Activated CD8-positive, alpha-beta memory T cell treated with anti-CD3 and anti-CD28 coated beads, Interleukin-2, amount 10 ng/mL, durations not matched to agents 7 days and 5 days (primary cell): ENCODE data around the gene ZBTB33. TPM values are rescaled to one million over a fixed set of nuclear protein-coding genes. Genes with fewer than 3 reads are reported as not detected.
A peak's percentile ranks its signal among the peaks of the same experiment; 100 is the strongest.

Source experiments
- ATAC-seq: fragments of 150-1000 bp; cut with Tn5 transposase; one replicate; pipeline ENCODE4 v1.10.0; 2021; ENCODE audit warnings: moderate library complexity
- CTCF ChIA-PET: fragments of 350-600 bp; sonication (Branson Sonifier 250); formaldehyde crosslinking; loops from one replicate; lab custom pipeline; 2021; ENCODE audit warnings: antibody characterized with exemption; lab: Charles Lee
- DNase-seq: peaks from one replicate; pipeline ENCODE4 v3.0.0-alpha.2; 2020
- H3K27ac Mint-ChIP-seq: one replicate; pipeline ENCODE4 v1.8.0; 2021; ENCODE audit warnings: mild to moderate bottlenecking, mixed read lengths
- H3K27me3 Mint-ChIP-seq: one replicate; pipeline ENCODE4 v1.8.0; 2021; ENCODE audit warnings: mixed read lengths
- H3K36me3 Mint-ChIP-seq: one replicate; pipeline ENCODE4 v1.8.0; 2021; ENCODE audit warnings: mild to moderate bottlenecking, mixed read lengths
- H3K4me1 Mint-ChIP-seq: one replicate; pipeline ENCODE4 v1.8.0; 2021; ENCODE audit warnings: mixed read lengths
- H3K4me3 Mint-ChIP-seq: one replicate; pipeline ENCODE4 v1.8.0; 2021; ENCODE audit warnings: mild to moderate bottlenecking, moderate library complexity, mixed read lengths
- H3K9me3 Mint-ChIP-seq: one replicate; pipeline ENCODE4 v1.8.0; 2022; ENCODE audit warnings: low read depth, mixed read lengths
- total RNA-seq, 2 experiments: library from RNA; stranded (reverse); gene quantifications; one replicate each; pipeline ENCODE4 v1.2.3, GENCODE V29; 2021

Gene ZBTB33
- total RNA-seq, 2 experiments from 2014 or later: 16.9 to 17.4 TPM

GRCh38 chrX:120281021-120281624 is 30.5 kb downstream of the ZBTB33 start:
- ATAC-seq: no peak
- Mint-ChIP-seq H3K4me3 (no peak overlapping the region), H3K4me1 (no peaks in the 10 kb centered on the region), H3K27ac (no peak overlapping the region), H3K36me3 (no peaks in the 10 kb centered on the region), H3K9me3 (no peaks in the 10 kb centered on the region), H3K27me3 (no peaks in the 10 kb centered on the region)
- CTCF ChIA-PET: no interaction called here
- no peak for DNase-seq

DNA sequence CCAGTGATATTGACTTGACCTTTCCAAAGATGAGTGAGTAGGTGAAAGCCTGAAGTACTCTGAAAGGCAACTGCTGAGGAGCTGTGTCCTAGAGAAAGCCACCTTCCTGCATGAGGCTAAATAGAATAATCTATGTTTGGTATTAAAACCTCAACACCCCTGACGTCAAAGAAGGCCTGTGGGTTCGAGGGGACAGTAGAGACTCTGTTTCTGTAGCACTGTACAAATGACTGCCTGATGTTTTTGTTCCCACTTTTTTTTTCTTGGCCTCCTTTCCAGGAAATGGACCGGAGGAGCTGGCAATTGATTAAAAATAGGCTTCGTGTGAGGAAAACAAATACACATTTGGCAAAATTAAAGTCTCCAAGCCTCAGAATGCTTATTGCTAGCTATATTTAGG is 31.1 kb downstream of the ZBTB33 start:
- no peaks in the 10 kb centered on the region for H3K4me1 Mint-ChIP-seq
- no peaks in the 10 kb centered on the region for H3K27me3 Mint-ChIP-seq
- H3K36me3 Mint-ChIP-seq: no peaks in the 10 kb centered on the region
- H3K9me3 Mint-ChIP-seq: no peaks in the 10 kb centered on the region
- H3K4me3 Mint-ChIP-seq: no peak overlapping the region
- H3K27ac Mint-ChIP-seq: no peak overlapping the region
- ATAC-seq (no peak), DNase-seq (no peak)
- CTCF ChIA-PET: no interaction called here

- Mint-ChIP-seq H3K36me3 (no peaks in the 10 kb centered on the region), H3K9me3 (no peaks in the 10 kb centered on the region), H3K4me3 (no peak overlapping the region), H3K4me1 (no peaks in the 10 kb centered on the region), H3K27me3 (no peaks in the 10 kb centered on the region), H3K27ac (no peak overlapping the region)
- DNase-seq (no peak), ATAC-seq (no peak)
- CTCF ChIA-PET: no interaction called here
Measured at GRCh38 chrX:120282697-120283096, 32.1 kb downstream of the ZBTB33 start.

DNA sequence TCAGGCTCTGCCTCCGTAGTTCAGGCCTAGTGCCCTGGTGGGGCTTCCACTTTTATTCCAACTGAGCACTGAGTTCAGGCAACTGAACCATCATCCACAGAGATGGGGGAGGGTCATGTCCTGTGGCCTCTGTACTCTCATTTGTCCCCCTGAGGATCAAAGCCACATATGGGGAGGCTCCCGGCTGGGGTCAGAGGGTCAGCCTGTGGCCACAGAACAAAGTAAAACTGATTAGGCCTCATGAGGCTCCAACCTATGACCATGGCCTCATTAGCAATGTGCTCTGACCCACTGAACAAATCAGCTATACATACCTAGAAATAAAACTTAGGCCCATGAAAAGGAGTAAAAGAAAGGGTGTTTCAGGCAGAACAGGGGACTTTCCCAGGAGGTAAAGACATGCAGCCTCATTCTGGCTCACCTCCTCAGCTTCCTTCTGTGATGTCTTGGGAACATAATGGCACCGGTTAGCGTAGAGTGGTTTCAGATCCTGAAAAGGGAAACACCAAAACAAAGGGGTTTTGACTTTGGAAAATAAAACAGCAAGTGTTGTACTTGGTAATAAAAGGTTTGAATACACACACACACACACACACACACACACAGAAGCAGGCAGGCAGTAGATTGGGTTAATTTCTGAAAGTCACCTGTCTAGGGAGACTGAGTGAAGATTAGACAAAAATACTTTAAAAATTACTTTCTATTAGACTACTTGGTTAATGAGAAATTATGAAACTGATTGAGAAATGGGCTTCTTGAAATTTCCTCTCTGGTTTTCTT is 36.3 kb downstream of the ZBTB33 start:
- no peak overlapping the region for H3K4me3 Mint-ChIP-seq
- H3K27ac Mint-ChIP-seq: no peak overlapping the region
- no peaks in the 10 kb centered on the region for H3K9me3 Mint-ChIP-seq
- H3K4me1 Mint-ChIP-seq: no peaks in the 10 kb centered on the region
- ATAC-seq (no peak), DNase-seq (no peak)
- CTCF ChIA-PET: no interaction called here
- H3K27me3 Mint-ChIP-seq: no peaks in the 10 kb centered on the region
- no peaks in the 10 kb centered on the region for H3K36me3 Mint-ChIP-seq

DNA sequence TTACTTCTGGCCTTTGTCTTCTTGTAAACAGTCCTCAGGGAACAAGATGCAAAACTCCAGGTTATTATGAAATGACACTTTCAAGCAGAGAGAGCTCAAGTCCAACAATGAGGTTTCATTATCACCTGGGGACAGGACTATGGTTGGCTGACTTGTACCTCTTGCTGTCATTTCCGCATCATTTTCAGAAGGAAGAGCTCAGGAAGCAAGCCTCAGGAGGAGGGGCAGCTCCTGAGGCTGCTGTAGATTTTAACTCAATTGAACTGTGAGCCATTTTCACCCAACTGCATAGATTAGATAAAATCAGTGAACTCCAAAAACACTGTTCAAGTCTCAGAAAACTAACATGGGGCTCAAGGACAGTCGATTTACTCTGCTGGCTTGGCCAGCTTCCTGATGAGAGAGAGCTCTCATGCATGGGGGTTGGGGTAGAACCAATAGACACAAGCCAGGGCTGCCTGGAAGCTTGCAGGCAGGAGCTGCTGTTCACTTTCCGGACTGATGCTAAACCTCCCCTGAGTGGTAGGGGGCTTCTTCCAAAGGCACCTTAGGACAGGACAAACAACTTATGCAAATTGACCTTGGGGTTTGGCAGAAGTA is 37.0 kb downstream of the ZBTB33 start:
- no peak for DNase-seq
- Mint-ChIP-seq H3K9me3 (no peaks in the 10 kb centered on the region), H3K27ac (no peak overlapping the region), H3K36me3 (no peaks in the 10 kb centered on the region), H3K4me1 (no peaks in the 10 kb centered on the region), H3K27me3 (no peaks in the 10 kb centered on the region), H3K4me3 (no peak overlapping the region)
- CTCF ChIA-PET: no interaction called here
- ATAC-seq: no peak

GRCh38 chrX:120290107-120290506 is 39.5 kb downstream of the ZBTB33 start:
- CTCF ChIA-PET: no interaction called here
- Mint-ChIP-seq H3K9me3 (no peaks in the 10 kb centered on the region), H3K27me3 (no peaks in the 10 kb centered on the region), H3K4me3 (no peak overlapping the region), H3K4me1 (peaks cover 3% of the 10 kb centered on the region), H3K36me3 (no peaks in the 10 kb centered on the region), H3K27ac (no peak overlapping the region)
- ATAC-seq (no peak), DNase-seq (no peak)

- no peak overlapping the region for H3K27ac Mint-ChIP-seq
- H3K27me3 Mint-ChIP-seq: no peaks in the 10 kb centered on the region
- H3K9me3 Mint-ChIP-seq: no peaks in the 10 kb centered on the region
- H3K36me3 Mint-ChIP-seq: no peaks in the 10 kb centered on the region
- no peak overlapping the region for H3K4me3 Mint-ChIP-seq
- ATAC-seq (no peak), DNase-seq (no peak)
- peaks cover 3% of the 10 kb centered on the region for H3K4me1 Mint-ChIP-seq
- CTCF ChIA-PET: no interaction called here
Measured at GRCh38 chrX:120291211-120291610, 40.6 kb downstream of the ZBTB33 start.

- peaks cover 3% of the 10 kb centered on the region for H3K4me1 Mint-ChIP-seq
- H3K9me3 Mint-ChIP-seq: no peaks in the 10 kb centered on the region
- ATAC-seq: no peak
- no peaks in the 10 kb centered on the region for H3K36me3 Mint-ChIP-seq
- H3K27me3 Mint-ChIP-seq: no peaks in the 10 kb centered on the region
- no peak overlapping the region for H3K27ac Mint-ChIP-seq
- no peak overlapping the region for H3K4me3 Mint-ChIP-seq
- no peak for DNase-seq
- CTCF ChIA-PET: interaction anchor here (1.2 kb wide), 1 partner anchor 9 kb away, joined by 4 read pairs; no protein-coding TSS in a partner anchor
Measured at GRCh38 chrX:120293015-120293414, 42.4 kb downstream of the ZBTB33 start.

DNA sequence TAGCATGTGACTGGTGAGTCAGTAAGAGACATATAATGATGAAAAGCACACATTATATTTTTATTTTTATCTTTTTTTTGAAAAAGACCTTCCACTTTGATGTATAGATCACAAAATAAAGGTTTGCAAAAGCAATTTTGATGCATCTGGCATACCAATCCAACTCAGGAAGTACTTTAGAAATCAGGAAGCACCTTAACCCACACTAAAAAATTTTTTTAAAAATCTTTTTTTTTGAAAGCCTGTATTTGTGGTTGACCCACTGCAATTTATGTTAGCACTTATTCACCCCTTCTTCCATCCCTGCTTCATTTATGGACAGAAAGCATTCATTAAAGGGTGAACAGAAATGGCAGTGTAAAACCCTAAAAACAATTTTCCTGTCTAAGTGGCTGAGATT is 44.0 kb downstream of the ZBTB33 start:
- H3K27me3 Mint-ChIP-seq: no peaks in the 10 kb centered on the region
- H3K36me3 Mint-ChIP-seq: no peaks in the 10 kb centered on the region
- H3K9me3 Mint-ChIP-seq: no peaks in the 10 kb centered on the region
- no peak for DNase-seq
- CTCF ChIA-PET: no interaction called here
- H3K4me3 Mint-ChIP-seq: no peak overlapping the region
- no peak overlapping the region for H3K27ac Mint-ChIP-seq
- H3K4me1 Mint-ChIP-seq: peaks cover 3% of the 10 kb centered on the region
- no peak for ATAC-seq

DNA sequence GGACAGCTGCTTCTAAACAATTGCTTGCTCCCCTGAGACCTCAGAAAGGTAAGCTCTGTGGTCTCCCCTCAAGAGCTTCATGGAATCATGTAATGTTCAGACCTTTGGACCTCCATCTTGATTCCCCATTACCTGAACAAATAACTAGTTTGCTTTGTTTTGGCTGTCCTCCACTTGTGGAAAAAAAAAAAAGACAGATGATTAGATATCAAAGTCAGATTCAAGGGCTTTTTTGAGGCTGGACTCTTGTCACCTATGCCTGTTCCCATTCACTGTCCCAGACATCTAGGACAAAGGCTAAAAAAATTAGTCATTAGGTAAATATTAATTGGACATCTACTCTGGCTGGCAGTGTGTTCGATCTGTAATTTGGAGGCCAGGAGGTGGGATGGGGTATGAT is 47.3 kb downstream of the ZBTB33 start:
- DNase-seq: no peak
- no peak for ATAC-seq
- no peaks in the 10 kb centered on the region for H3K36me3 Mint-ChIP-seq
- no peak overlapping the region for H3K27ac Mint-ChIP-seq
- no peaks in the 10 kb centered on the region for H3K27me3 Mint-ChIP-seq
- CTCF ChIA-PET: no interaction called here
- H3K4me1 Mint-ChIP-seq: peaks cover 19% of the 10 kb centered on the region
- H3K9me3 Mint-ChIP-seq: no peaks in the 10 kb centered on the region
- H3K4me3 Mint-ChIP-seq: no peak overlapping the region

- Mint-ChIP-seq H3K4me3 (no peak overlapping the region), H3K4me1 (peaks cover 19% of the 10 kb centered on the region), H3K27ac (no peak overlapping the region), H3K9me3 (no peaks in the 10 kb centered on the region), H3K36me3 (no peaks in the 10 kb centered on the region), H3K27me3 (no peaks in the 10 kb centered on the region)
- DNase-seq: no peak
- CTCF ChIA-PET: no interaction called here
- ATAC-seq: no peak
Measured at GRCh38 chrX:120299928-120300327, 49.3 kb downstream of the ZBTB33 start.

DNA sequence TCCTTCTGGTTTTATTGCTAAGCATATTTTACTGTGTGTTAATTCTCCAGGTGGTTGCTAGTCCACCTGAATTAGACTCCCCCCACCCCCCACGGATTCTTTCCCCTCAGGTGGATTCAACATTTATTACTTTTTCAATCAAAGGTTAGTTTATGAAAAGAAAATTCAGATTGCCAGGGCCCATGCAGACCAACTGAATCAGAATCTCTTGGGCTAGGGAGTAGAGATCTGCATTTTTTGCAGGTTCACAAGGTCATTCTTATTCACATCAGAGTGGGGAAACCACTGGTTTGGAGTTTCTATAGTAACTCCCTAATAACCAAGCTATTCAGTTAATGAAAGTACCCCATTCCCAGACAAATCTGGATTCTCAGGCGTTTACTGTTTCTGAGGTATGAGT is 50.9 kb downstream of the ZBTB33 start:
- CTCF ChIA-PET: interaction anchor here (1.1 to 2.9 kb wide), 3 partner anchors 9 to 51 kb away, joined by 3 to 10 read pairs (median 5); partner anchors contain the start of genes TMEM255A and ZBTB33
- no peak for DNase-seq
- H3K4me1 Mint-ChIP-seq: peaks cover 26% of the 10 kb centered on the region
- H3K27ac Mint-ChIP-seq: no peak overlapping the region
- H3K9me3 Mint-ChIP-seq: no peaks in the 10 kb centered on the region
- H3K27me3 Mint-ChIP-seq: no peaks in the 10 kb centered on the region
- no peak for ATAC-seq
- no peaks in the 10 kb centered on the region for H3K36me3 Mint-ChIP-seq
- no peak overlapping the region for H3K4me3 Mint-ChIP-seq

DNA sequence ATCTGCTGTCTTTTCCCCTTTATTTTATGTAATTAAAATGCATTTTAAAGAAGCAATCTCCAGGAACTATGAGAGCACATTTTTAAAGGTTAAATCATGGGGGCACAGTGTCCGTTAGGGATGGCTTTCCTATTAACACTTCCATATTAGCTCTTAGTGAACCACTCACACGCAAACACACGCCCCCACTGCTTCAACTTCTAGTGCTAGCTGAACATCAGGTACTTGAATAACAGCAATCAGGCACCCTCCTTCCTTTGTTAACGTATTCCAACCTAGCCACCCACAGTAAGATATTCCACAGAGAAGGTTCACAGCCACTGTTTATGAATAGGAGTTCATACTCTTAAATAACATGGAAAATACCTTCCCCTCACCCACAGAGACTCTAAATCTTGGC is 51.3 kb downstream of the ZBTB33 start:
- H3K4me3 Mint-ChIP-seq: no peak overlapping the region
- CTCF ChIA-PET: interaction anchor here (1.1 to 2.9 kb wide), 3 partner anchors 9 to 51 kb away, joined by 3 to 10 read pairs (median 5); partner anchors contain the start of genes TMEM255A and ZBTB33
- H3K36me3 Mint-ChIP-seq: no peaks in the 10 kb centered on the region
- peak overlapping the region; percentile 81 for H3K27ac Mint-ChIP-seq
- H3K9me3 Mint-ChIP-seq: no peaks in the 10 kb centered on the region
- peak; percentile 8 for ATAC-seq
- peaks cover 30% of the 10 kb centered on the region for H3K4me1 Mint-ChIP-seq
- DNase-seq: no peak
- H3K27me3 Mint-ChIP-seq: no peaks in the 10 kb centered on the region

GRCh38 chrX:120302434-120302833 is 51.8 kb downstream of the ZBTB33 start:
- CTCF ChIA-PET: interaction anchor here (2.9 kb wide), 1 partner anchor 52 kb away, joined by 10 read pairs; the partner anchor contains the start of gene ZBTB33
- peak; percentile 98 for ATAC-seq
- H3K36me3 Mint-ChIP-seq: no peaks in the 10 kb centered on the region
- no peaks in the 10 kb centered on the region for H3K9me3 Mint-ChIP-seq
- peak overlapping the region; percentile 18 for H3K4me3 Mint-ChIP-seq
- DNase-seq: peak; percentile 81
- H3K4me1 Mint-ChIP-seq: peaks cover 35% of the 10 kb centered on the region
- no peaks in the 10 kb centered on the region for H3K27me3 Mint-ChIP-seq
- peak overlapping the region; percentile 81 for H3K27ac Mint-ChIP-seq
